HG02798 (cell line): ENCODE measurements around the gene HHIPL1.

Experiments used
- ATAC-seq: cut with Tn5 transposase; IDR thresholded peaks from one replicate; pipeline ENCODE4 v1.9.1; 2021; ENCODE audit warnings: mild to moderate bottlenecking; ENCODE audit not compliant: unreplicated experiment, poor library complexity

The HHIPL1 gene

GRCh38 chr14:99704037-99704436, 59.1 kb downstream of the HHIPL1 start:
- ATAC-seq = no peak

- no peak for ATAC-seq
These were observed 61.4 kb downstream of the HHIPL1 start for GRCh38 chr14:99706107-99706900.

GRCh38 chr14:99707420-99707819, 62.5 kb downstream of the HHIPL1 start:
- no peak for ATAC-seq

- no peak for ATAC-seq
These were observed 63.0 kb downstream of the HHIPL1 start for GRCh38 chr14:99707921-99708320.

GRCh38 chr14:99708449-99708848, 63.5 kb downstream of the HHIPL1 start:
- ATAC-seq = no peak

- no peak for ATAC-seq
These were observed 69.0 kb downstream of the HHIPL1 start for GRCh38 chr14:99713972-99714371.

- ATAC-seq = no peak
These were observed 70.5 kb downstream of the HHIPL1 start for GRCh38 chr14:99715266-99716000.

GRCh38 chr14:99716091-99716849, 71.3 kb downstream of the HHIPL1 start:
- no peak for ATAC-seq

GRCh38 chr14:99716850-99717681, 72.1 kb downstream of the HHIPL1 start:
- ATAC-seq = no peak

GRCh38 chr14:99717682-99718013, 72.7 kb downstream of the HHIPL1 start:
- no peak for ATAC-seq

- peak; percentile 58 for ATAC-seq
These were observed 73.3 kb downstream of the HHIPL1 start for GRCh38 chr14:99718031-99718810.

- peak; percentile 34 for ATAC-seq
These were observed 73.9 kb downstream of the HHIPL1 start for GRCh38 chr14:99718811-99719192.

GRCh38 chr14:99720941-99721791, 76.2 kb downstream of the HHIPL1 start:
- ATAC-seq = no peak

- ATAC-seq = no peak
These were observed 77.0 kb downstream of the HHIPL1 start for GRCh38 chr14:99721792-99722516.

- ATAC-seq = no peak
These were observed 77.8 kb downstream of the HHIPL1 start for GRCh38 chr14:99722741-99723140.

GRCh38 chr14:99724196-99724891, 79.4 kb downstream of the HHIPL1 start:
- no peak for ATAC-seq
